HG02884 (cell line): ENCODE measurements around the gene SRGAP2C.
A peak's percentile ranks its signal among the peaks of the same experiment; 100 is the strongest.
"Not testable (repeated sequence)": the region's sequence is repeated elsewhere in the genome, so short reads cannot be mapped to it uniquely, and the experiment has no call there.

Experiments
- ATAC-seq: cut with Tn5 transposase; IDR thresholded peaks from one replicate; pipeline ENCODE4 v1.9.1; 2021; ENCODE audit warnings: mild to moderate bottlenecking, moderate library complexity; ENCODE audit not compliant: unreplicated experiment

Gene SRGAP2C

DNA sequence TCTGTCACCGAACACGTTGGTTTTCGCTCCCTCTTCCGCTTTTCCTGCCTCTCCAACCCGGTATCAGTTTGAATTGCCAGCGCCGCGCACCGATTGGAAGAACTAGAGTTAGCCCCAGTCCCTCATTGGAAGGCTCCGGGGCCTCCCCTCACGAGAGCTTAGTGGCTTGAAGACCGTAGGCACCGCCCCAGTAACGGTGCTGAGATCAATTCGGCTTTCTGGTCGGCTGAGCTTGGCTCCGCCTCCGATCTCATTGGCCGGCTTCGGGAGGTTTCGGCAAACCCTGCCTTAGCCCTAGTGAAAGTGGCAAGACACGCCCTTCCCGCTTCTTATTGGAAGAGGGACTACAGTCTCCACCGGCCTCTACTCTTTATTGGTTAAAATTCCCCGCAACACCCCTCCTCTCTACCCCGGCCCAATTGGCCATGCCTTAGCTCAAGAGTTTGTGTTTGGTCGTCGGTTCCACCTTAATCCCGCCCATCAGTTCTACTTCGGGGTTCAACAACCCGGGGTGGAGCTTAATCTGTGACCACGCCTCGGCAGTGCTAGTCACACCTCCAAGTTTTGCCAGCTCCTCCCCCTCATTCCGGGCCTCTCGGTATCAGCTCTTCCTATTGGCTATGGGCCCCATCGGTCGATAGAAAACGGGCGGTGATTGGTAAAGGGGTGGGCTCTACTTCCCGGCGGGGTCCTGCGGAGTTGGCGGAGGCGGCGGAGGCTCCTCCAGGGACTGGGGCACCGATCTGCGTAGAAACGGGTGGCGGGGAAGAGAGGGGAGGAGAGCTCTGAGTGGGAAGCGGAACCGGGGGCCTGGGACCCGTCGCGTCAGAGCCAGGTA lies at the start of gene SRGAP2C, which contains the start of gene FAM72B:
Gene SRGAP2C (plus strand): TSS at position 686 of the 838 bp plus-strand sequence. CDS start 2,472 bp downstream, outside the sequence.
Gene FAM72B (minus strand): TSS at position 51 of the 838 bp plus-strand sequence. CDS start 851 bp downstream, outside the sequence.
- peak; percentile 81 for ATAC-seq

DNA sequence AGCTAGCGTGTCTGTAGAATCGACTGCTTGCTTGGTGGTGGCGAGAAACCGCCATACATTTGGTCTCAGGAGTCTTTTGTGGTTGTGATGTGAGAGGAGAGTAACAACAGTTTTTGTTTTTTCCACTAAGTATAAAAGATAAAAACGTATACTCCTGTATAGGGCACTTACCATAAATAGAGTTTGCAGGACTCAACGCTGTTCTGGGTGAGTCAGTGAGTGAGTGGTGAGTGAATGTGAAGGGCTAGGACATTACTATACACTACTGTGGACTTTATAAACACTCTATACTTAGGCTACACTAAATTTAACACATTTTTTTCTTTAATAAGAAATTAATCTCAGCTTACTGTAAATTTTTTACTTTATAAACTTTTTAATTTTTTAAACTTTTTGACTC lies 44.4 kb upstream of the SRGAP2C start:
- not testable (repeated sequence) for ATAC-seq

DNA sequence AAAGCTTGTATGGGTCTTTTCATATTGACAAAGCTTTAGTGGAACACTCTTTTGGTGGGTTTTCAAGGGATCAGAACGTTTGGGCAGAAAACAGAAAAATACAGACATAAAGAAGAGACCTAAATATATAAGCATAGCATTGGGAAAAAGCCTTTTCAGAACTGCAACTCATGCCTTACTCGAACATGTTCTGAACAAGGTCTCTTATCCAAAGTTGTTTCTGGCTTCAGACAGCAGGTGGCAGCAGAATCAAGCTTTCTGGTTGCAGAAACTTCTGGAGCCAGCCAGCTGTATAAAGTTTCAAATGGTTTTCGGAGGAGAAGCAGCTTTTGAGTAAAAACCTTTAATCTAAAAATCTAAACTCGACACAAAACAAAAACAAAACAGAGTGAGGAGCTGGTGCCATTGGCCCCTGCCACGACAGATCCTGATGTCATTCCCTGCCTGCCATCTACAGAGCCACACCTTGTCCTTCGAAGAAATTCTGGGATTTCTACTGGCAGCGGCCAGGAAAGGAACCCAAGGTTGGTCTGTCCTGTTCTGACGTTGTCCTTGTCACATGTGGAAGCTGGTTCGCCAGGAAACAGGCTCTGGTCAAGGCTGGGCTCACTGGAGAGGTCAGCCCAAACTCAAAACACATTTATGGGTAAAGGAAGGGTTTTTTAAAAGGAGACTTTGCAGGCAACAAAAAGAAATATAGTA lies 36.1 kb upstream of the SRGAP2C start:
- ATAC-seq, result not testable (repeated sequence)

DNA sequence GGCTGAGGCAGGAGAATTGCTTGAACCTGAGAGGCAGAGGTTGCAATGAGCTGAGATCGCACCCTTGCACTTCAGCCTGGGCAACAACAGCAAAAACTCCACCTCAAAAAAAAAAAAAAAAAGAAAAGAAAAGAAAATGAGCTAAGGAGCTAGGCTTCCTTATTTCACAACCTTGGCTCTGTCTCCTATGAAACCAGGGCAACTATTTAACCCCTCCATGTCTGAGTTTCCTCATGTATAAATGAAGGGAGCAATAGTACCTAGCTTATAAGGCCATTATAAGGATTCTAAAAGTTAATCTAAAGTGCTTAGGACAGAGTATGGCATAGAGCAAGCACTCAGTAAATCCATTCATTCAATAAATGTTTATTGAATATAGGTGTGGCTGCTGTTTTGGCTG lies 33.5 kb upstream of the SRGAP2C start:
- not testable (repeated sequence) for ATAC-seq

DNA sequence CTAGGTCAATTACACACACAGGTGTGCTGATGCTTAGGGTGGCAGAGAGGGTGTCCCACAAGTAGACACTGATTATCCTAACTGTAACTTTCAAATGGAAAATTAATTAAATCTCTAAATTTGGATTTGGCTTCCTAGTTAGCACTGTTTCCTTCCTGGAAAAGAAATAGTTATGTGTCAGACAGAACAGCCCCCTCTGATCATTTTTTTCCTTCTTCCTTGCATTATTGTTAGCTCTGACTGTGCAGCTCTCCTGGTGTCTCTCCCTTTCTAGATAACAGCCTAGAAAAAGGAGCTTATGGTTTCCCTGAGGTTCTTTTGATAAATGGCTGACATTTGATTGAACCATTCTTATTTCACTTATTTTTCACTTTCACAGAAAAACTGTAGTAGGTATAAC lies 32.0 kb upstream of the SRGAP2C start:
- not testable (repeated sequence) for ATAC-seq

DNA sequence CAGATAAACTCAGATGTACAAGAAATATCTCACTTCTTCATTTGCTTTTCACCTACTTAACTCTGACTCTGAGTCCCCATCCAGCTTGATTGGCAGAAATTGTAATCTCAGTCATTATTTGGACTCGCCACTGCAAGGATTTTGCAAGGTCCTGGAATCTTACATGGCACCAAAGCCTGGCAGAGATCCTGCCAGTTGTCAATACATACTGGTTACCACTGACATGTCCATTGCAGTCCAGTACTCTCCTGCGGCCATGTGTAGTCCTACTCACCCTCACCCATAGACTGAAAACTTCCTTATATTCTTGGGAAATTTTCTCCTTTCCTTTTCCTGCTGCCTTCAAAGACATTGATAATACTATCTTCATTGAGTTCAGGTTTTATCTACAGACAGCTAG lies 30.0 kb upstream of the SRGAP2C start:
- not testable (repeated sequence) for ATAC-seq

DNA sequence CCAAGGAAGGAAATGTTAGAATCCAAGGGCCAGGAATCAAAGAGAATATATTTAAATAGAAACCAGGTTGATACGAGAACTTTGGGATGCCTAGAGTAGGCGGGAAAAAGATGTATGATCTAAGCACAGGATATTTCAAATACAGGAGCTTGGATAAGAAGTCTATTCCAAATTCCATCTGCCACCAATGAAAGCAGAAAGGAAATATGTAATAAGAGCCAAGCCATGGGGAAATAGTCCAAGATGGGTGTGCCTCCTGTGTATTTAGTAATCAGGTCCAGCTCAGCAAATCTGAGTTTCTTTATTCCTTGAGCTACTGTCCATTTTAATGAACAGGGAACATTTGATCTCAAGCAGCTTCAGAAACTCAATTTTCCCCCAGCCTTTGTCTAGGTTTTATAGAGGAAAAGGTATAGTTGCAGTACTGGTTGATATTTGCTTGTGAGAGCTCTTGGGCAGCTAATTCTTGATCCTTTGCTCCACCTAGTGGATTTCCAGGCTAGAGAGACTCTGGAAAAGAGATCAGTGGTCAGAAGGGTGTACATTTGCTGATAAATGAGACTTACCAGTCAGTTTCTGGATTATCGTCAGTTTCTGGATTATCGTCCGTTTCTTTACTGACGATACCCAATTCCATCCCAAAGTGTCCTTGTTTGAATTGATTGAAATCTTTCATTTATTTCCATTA lies 29.0 kb upstream of the SRGAP2C start:
- ATAC-seq, result not testable (repeated sequence)

DNA sequence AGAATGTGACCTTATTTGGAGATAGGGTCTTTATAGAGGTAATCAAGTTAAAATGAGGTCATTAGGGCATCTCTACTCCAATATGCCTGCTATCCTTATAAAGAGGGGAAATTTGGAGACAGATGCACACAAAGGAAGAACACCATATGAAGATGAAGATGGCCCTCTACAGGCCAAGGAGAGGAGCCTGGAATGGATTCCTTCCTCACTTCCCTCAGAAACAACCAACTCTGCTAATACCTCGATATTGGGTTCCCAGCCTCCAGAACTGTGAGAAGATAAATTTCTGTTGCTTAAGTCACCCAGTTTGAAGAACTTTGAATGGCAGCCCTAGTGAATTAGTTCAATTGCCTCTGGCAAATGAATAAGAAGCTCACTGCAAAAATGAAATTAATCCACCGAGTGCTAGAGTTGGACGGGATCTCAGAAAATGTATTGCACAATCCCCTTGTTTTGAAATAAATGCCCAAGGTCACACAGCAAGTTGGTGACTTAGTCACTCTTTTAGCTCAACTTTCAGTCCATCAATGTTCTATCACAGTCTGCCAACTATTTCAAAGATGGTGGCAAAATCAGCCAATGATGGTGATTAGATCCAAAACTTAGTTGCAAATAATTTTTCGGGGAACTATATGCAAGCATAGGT lies 27.7 kb upstream of the SRGAP2C start:
- not testable (repeated sequence) for ATAC-seq

DNA sequence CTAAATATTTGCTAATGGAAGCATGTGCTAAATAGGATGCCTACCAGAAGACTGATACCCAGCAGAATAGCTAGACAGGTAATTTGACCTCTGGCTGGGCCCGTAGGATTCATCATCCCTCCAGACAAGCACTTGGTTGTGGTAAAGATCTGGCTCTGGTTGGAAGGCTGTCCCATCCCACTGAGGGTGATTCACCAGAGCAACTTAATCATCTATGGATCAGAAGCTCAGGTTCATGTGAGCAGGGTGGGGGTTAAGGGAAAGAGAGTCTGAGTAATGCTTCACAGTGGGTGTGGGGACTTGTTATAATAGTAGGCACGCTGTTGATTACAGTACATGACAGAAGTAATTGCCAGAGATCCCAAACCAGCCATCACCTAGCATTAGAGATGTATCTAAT lies 27.2 kb upstream of the SRGAP2C start:
- not testable (repeated sequence) for ATAC-seq

DNA sequence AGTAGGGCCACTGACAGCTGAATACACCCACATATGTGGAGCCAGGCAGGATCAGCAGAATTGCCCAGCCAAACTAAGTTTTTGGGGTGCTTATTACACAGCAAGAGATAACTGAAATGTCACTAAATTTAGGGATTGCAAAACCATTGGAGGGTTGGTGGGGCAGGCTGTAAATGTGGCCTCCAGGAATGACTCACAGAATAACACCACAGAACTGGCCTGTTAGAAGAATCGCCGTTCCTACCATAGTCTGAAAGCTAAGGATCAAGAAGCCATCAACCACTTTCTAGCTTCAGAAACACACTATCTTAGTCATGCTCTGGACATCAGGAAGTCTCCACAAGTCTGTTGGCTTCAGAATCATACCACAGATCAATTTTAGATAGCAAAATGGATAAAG lies 24.7 kb upstream of the SRGAP2C start:
- not testable (repeated sequence) for ATAC-seq

DNA sequence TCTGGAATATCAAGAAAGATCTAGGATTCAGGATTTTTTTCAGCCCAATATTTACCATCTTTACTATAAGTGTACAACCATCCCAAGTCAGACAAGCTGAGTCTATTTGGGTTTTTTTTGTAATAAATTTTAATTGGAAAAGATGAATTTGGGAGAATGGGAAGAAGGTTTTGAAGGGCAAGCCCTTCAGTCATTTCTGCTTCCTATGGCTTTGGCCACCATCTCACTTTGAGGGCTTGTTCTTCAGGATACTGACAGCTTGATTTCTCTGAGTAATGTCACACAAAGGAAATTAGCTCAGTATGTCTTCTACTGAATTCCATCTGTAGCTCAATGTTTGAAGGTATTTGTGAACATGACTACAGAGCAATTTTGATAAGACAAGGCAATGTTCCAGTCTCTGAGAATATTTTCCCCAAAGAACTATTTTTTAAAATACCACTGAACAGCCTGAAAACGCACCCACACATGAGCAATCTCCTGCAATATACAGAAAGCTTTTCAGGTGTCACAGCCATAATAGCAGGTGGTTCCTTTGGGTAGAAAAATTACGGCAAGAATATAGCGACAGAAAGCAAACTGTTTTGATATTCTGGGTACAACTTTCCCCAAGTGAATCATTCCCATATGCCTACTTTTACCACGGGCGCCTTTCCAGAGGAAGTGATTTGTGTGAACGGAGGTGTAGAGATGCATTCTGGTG lies 23.4 kb upstream of the SRGAP2C start:
- ATAC-seq, result not testable (repeated sequence)

DNA sequence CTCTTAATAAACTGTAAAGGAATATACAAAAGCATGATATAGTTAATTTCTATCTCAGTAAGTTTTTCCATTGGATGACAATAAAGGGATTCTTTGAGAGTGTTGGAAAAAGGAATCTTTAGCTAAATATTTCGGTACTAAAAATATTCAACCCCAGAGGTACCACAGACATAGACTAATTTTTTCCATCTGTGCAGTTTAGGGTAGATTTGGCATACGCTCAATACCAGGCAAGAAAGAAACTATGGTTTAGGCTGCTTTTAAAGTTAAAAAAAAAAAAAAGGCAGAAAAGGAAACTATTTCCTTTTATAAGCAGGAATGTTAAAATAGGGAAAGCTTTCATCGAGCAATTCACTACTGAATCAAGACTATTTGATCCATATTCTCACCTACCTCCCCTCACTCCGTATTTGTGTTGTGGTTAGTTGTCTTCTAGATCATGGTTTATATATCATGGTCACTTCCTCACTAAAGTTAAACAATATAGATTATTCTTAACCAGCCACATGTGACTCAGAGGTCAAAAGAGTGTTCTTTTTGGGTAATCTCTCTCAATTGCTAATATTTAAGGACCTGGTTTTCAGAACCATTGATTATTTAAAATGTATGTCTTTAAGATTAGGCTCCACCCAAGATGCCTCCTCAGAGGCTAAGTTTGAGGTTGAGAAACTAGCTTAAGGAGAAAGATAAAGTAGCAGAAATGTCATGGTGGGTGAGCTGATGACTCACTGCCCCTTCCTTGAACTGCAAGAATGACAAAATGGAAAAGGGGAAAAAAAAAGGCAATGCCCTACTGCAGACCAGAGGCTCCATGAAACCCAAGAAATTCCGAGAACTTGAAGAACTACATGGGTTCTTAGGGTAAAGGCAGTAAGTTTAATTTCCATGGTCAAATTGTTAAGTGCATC lies 20.7 kb upstream of the SRGAP2C start:
- ATAC-seq, result not testable (repeated sequence)

DNA sequence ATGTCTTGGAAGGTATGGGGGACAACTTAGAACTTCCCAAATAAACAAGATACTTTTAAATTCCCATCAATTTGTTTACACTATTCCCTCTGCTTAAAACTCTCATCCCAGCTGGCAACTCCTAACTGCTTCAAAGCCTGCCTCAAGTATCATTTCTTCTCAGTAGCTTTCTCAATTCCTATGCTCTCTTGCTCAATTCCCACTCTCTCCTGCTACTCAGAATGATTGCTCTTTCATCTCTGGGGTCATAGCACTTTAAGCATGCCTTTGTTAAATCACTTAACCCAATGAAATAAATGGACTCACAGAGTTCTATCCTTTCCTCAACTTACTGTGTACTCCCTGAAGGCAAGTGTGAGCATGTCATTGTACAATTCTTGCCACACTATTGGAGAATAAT lies 19.5 kb upstream of the SRGAP2C start:
- not testable (repeated sequence) for ATAC-seq

DNA sequence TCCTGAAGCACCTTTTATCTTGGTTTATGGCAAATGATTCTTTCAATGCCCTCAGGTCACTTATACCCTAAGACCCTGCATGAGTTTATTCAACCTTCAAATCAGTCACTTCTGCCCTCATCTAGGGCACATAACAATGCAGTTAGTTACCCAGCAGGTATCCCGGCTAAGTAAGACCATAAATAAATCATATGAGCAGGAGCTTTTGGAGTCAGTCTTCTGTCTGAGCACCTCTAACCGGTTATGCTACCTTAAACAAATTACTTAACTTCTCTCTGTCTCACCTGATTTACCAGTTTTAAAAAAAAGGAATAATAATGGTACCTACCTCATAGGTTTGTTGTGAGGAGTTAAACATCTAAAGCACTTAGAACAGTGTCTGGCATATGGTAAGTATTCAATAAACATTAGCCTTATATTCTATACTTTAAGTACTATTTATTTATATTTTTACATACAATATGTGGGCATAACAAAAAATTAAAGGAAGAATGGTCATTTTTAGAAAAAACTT lies 17.5 kb upstream of the SRGAP2C start:
- ATAC-seq, result not testable (repeated sequence)

DNA sequence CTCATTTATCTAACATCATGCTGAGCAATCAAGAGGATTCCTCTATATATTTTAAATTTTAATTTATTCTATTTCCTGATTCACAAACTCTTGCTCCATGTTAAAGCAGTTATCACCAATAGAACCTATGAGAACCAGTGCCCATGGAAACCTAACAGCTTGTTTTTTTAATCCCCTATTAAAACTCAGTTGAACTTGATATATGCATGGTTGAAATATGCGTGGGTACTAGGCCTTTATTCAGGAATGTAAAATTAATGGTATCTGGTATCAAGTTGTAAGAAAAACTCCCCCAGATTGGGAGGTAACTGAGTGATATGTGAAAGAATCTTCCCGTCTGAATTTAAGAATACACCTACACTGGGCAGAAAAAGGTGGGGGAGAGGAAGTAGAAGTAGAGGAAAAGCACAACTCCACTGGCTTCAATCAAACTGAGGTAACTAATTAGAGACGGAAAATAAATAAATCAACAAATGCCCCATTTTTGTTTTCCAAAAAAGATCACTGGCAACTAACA lies 16.6 kb upstream of the SRGAP2C start:
- ATAC-seq, result not testable (repeated sequence)

DNA sequence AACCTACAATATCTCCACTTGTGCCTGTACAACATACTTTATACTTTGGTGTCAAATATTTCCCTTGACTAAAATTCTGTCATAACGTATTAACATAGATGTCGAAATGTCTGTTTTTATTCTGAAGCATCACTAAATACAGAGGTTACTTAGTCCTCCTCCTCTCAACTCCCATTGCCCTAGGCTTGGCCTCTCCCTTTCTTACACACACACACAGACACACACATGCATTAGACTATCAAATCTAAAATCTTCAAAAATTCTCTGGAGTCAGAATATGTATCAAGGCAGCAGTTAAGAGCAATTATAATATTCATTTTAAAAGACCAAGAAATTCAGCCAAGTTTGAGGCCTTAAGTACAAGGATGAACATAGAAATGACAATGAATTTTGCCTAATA lies 8.1 kb upstream of the SRGAP2C start:
- ATAC-seq, result not testable (repeated sequence)

DNA sequence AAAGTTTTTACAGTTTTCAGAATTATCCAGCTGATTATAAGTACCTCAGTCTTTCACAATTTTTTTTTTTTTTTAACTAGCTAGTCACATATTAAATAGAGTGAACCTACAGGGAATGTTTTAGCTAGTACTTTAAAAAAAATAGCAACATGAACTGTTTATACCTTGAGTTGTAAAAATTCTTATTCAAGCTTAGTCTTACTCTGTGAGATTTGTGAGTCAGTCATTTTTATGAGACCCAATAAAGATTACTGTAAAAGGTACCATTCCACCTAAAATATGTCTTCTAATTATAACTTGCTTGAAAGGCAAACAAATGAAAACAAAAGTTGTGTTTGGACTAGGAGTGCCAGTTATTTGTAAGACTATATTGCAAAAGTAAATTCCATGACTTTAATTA lies 6.6 kb upstream of the SRGAP2C start:
- ATAC-seq, result not testable (repeated sequence)

DNA sequence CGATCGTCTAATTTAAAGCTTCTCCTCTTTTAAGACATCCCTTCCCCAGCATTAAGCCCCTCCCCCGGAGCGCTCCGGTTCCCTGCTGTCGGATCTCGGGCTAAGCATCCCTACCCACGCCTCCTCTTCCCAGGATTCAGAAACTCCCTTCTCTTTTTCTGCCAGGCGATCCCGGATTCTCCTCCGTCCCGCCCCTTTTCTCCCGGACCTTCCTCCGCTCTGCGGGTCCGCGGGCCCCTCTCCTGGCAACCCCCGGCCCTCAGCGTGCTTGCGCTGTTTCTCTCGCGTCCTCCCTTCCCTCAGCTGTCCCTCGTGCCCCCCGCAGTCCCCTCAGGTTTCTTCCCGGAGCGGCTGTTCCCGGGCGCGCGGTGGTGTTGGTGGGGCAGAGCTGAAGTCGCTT lies 908 bp upstream of the SRGAP2C start:
- not testable (repeated sequence) for ATAC-seq
